HS-27A (cell line): Measurements from ENCODE around the gene TBC1D24.
"Not testable (repeated sequence)": the region's sequence is repeated elsewhere in the genome, so short reads cannot be mapped to it uniquely, and the experiment has no call there.

ENCODE experiments used
- DNase-seq: peaks from one replicate; pipeline ENCODE4 v3.0.0-alpha.2; 2012; ENCODE audit warnings: low read depth, missing footprints

Gene TBC1D24

DNA sequence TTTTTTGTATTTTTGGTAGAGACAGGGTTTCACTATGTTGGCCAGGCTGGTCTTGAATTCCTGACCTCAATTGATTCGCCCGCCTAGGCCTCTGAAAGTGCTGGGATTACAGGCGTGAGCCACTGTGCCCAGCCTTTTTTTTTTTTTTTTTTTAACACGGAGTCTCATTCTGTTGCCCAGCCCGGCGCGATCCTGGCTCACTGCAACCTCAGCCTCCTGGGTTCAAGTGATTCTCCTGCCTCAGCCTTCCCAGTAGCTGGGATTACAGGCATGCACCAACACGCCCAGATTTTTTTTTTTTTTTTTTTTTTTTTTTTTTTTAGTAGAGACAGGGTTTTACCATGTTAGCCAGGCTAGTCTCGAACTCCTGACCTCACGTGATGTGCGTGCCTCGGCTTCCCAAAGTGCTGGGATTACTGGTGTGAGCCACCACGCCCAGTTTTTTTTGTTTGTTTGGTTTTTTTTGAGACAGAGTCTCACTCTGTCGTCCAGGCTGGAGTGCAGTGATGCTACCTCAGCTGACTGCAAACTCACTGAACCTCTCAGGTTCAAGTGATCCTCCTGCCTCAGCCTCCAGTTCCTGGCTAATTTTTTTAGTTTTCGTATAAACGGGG is 58.3 kb downstream of the TBC1D24 start:
- not testable (repeated sequence) for DNase-seq

DNA sequence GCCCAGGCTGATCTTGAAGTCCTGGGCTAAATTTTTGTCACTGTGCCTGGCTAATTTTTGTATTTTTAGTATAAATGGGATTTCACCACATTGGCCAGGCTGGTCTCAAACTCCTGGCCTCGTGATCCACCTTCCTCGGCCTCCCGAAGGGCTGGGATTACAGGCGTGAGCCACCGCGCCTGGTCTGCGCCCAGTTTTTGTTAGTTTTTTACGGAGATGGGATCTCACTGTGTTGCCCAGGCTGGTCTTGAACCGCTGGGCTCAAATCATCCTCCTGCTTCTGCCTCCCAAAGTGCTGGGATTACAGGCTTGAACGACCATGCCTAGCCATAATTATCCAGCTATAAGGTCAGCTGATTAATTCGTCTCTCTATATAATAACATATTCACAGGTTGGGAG is 59.0 kb downstream of the TBC1D24 start:
- DNase-seq, result no peak

DNA sequence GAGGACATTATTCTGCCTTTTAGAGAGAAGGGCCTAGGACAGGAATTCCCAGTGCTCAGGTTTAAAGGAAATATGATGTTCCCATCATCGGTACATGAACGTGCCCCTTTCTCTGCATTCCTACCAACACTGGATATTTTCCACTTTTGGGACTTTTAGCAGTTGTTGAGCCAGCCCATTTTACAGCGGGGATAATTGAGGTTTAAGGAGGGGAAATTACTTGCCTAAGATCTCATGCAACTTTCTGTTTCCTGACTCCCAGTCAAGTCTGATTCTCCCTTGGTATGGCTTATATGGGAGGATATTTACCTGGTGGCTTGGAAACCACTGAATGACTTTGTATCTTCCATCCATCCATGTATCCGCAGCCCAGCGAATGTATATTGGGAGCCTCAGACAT is 59.4 kb downstream of the TBC1D24 start:
- DNase-seq, result not testable (repeated sequence)

DNA sequence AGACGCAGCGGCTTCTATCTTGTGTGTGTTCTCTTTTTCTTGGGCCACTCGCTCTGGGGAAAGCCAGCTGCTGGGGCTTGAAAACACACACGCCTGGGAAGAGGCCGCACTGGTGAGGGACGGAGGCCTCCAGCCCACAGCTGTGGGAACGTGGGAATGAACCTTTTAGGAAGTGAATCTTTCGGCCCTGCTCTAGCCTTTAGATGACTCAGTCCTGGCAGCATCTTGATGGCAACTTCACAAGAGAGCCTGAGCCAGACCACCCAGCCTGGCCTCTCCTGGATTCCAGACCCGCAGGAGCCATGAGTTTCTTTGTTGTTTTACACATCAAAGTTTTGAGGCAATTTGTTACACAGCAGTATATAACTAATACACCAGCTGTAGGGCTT is 60.7 kb downstream of the TBC1D24 start:
- DNase-seq, result no peak

DNA sequence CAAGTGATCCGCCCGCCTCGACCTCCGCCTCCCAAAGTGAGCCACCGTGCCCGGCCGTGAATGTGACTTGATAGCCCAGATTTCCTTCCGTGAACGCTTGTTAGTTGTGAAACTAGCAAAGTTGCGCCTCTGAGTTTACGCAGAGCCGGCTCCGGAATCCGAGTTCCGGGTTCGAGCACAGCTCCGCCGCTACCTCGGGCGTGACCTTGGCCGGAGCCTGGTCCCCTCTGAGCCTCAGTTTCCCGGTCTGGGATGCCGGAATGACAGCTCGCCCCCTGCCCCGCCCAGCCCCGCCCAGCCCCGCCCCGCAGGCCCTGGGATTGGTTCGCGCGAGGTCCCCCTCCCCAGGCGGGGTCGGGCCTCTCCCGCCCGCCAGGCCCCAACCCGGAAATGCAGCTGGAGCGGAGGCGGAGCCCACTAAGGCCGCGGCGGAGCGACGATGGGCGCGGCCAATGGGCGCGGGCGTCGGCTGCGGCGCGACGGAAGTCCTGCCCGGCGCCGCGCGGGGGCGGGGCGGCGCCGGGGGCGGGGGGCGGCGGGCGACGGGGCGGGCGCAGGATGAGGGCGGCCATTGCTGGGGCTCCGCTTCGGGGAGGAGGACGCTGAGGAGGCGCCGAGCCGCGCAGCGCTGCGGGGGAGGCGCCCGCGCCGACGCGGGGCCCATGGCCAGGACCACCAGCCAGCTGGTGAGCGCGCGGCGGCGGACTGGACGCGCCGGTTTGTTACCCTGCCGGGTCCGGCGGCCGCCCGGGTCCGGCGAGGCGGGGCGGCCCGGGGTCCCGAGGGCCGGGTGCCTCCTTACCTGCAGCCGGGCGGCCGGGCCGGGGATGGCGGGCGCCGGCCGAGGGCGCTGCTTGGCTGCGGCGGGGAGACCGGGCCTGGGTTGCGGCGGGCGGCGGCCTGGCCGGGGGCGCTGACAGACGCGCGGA is 62.8 kb downstream of the TBC1D24 start, which contains the start of gene PDPK1:
PDPK1 (plus strand) TSS at position 571 of the 929 bp plus-strand sequence; CDS start at position 663, 92 bp downstream.
- DNase-seq, result peak; percentile 59

DNA sequence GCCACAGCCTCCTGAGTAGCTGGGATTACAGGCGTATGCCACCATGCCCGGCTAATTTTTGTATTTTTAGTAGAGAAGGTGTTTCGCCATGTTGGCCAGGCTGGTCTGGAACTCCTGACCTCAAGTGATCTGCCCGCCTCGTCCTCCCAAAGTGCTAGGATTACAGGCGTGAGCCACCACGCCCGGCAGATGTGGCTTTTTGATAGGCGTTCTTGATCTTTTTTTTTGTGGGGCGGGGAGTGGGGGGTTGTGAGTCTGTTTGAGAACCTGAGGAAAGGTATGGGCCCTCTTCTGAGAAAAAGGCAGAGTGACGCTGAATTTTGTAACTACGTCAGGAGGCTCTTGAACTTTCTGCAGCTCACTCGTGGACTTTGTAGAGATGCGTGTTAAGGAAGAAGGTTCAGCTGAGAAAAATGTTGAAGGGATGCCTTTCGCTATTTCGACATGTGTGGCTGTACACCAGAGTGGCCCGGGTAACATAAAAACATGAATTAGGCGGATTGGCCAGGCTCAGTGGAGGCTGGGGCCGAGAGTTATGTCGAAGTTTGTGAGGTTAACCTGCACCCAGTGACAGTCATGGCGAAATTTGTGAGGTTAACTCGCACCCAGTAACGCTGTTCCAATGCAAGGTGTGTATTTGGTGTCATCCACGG is 64.4 kb downstream of the TBC1D24 start:
- DNase-seq, result not testable (repeated sequence)

DNA sequence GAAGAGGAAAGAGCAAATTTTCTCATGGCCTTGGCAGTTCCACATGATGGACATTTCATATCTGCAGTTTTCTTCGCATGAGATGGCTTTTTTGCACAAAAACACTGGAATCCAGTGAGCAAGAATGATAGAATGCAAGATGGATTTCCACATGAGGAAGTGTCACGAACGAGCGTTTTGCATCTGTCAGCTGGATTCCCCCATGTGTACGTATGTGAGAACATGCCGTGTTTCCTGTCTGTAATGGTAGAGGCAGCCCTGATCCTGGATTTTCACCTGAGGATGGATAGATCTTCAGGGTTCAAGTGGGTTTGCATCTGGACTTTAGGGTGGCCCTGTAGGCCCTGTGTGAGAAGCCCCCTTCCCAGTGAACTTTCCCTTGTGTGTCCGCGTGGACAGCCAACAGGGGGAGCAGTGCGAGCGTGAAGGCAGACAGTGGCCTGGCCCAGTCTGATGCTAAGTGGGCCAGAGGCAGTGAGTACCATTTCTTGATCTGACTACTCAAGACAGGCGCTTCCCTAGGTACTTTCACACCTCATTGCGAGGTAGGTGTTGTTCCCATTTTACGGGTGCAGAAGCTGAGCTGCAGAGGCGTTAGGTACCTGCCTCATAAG is 65.0 kb downstream of the TBC1D24 start:
- not testable (repeated sequence) for DNase-seq

DNA sequence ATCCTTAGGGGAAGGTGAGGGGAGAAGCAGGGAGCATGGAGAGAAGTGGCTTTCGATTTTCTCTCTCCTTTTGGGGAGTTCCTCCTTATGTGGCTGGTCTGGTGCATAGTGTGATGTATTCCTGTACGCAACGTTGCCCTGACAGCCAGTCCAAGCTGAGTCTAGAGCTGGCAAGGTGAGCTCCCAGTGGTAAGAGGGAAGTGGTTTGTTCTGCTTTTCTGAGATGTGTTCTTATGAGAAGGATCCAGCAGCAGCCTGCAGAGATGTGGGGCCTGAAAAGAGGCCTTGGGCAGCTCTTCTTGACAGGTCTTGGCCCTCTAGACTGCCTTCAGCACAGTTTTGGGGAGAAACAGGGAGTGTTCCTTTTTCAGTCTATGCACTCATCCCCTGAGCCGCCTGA is 66.0 kb downstream of the TBC1D24 start:
- DNase-seq, result not testable (repeated sequence)

DNA sequence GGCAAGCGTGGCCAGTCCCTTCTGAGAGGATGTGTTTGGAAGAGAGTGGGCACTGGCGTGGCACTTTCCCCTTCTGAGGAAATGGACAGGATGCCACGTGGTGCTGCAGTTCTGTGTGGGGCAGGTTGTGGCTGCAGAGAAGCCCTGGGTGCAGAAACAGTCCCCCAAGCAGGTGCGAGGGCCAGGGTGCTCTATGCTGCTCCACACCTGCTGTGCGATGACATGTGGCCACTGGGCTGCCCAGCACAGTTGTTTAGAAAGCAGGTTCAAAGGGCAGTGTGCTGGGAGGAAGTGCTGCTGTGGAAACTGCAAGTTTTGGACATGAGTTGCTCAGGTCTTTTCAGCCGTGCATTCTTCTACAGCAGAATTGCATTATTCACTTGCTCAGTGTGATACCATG is 66.5 kb downstream of the TBC1D24 start:
- DNase-seq, result not testable (repeated sequence)

DNA sequence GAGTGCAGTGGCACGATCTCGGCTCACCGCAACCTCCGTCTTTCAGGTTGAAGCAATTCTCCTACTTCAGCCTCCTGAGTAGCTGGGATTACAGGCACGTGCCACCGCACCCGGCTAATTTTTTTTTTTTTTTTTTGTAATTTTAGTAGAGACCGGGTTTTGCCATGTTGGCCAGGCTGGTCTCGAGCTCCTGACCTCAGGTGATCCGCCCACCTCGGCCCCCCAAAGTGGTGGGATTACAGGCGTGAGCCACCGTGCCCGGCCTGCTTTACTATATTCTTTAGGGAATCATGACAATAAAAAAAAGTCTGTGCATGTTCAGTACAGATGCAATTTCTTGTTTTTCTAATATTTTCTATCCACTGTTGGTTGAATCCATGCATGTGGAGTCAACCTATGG is 68.8 kb downstream of the TBC1D24 start:
- not testable (repeated sequence) for DNase-seq

DNA sequence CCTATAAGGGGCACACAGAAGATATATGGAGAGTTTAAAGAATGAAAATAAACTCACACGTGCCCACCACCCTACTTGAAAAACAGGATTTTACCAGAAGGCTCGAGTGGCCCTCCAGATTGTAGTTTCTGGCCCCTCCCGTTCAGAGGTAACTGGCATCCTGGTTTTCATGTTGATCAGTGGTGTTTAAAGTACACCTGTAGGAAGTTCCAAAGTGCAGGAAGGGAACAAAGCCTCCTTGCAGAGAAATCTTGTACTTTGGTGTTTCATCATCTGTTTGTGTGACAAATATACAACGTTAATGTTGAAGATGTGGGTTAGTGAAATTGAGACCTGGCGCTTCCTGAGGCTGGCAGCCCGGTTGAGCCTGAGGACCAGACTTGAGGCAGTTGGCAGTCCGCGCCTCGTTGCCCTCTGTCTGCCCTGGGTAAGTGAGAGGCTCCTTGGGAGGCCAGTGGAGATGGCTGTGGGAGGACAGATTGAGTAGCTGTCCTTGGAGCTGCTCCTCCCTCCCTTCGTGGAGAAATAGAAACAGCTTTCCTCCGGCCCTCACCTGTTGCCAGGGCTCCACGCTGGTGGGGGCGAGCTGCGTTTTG is 75.5 kb downstream of the TBC1D24 start:
- DNase-seq, result not testable (repeated sequence)

DNA sequence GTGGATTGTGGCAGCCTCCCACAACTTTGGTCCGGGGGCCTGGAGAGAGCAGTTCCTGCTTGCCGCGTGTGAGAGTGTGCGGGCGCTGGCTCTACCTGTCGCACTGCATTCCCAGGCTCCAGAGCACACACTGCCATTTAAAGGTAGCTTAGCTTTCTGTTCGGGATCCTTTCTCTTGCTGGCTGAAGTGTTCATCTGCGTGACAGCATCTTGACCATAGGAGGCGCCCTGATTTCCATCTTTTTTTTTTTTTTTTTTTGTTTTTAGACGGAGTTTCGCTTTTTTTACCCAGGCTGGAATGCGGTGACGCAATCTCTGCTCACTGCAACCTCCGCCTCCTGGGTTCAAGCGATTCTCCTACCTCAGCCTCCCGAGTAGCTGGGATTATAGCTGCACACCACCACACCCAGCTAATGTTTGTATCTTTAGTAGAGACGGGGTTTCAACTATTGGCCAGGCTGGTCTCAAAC is 76.5 kb downstream of the TBC1D24 start:
- DNase-seq, result not testable (repeated sequence)

DNA sequence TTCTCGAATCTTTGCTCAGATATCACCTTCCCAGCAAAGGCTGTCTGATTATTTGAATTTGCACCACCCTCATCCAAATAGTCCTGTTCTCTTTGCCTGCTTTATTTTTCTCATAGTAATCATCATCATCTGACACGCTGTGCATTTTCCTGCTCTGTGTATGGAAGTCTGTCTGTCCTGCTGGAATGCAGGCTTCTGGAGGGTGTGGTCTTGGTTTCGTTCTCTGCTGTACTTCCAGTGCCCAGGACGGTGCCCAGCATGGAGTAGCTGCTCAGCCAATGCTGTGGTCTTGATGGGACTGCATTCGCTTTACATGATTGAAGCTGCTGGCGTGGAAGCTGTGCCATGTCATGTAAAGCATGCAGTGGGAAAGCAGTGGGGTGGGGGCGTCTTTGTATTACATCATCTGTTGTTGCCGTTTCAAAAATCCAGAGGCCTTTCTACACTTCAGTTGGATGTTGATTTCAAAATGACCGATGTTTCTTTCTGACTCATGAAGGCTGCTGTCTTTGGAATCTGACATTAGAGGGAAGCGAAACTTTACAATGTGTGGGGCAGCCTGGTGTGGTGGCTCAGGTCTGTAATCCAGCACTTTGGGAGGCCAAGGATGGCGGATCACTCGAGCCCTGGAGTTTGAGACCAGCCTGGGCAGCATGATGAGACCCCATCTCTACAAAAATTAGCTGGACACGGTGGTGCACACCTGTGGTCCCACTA is 79.9 kb downstream of the TBC1D24 start:
- DNase-seq, result not testable (repeated sequence)
